Measurements from ENCODE around the gene STYXL1.

The STYXL1 gene

DNA sequence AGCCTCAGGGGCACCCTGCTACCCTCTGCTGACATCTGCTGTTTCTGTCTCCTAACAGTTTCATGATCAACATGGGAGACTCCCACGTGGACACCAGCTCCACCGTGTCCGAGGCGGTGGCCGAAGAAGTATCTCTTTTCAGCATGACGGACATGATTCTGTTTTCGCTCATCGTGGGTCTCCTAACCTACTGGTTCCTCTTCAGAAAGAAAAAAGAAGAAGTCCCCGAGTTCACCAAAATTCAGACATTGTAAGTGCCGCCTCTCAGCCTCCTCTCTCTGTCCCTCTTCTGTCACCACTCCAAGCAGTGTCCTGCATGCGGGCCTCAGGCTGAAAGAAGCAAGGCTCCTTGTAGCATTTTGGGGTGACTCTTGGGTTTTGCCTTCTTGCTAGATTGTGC, 93.9 kb downstream of the STYXL1 start:
- TF ChIP-seq POLR2A (IDR thresholded peaks at IDR 0.05; ENCODE audit: low read depth, low read length) = no peak
- TF ChIP-seq TAF1 (IDR thresholded peaks at IDR 0.05; ENCODE audit: borderline replicate concordance, low read depth, low read length) = no peak
- TF ChIP-seq POLR2AphosphoS5 (IDR thresholded peaks at IDR 0.05; ENCODE audit: low read depth, low read length) = no peak
- FAIRE-seq = no peak
- DNase-seq (ENCODE audit: insufficient read length) = no peak

DNA sequence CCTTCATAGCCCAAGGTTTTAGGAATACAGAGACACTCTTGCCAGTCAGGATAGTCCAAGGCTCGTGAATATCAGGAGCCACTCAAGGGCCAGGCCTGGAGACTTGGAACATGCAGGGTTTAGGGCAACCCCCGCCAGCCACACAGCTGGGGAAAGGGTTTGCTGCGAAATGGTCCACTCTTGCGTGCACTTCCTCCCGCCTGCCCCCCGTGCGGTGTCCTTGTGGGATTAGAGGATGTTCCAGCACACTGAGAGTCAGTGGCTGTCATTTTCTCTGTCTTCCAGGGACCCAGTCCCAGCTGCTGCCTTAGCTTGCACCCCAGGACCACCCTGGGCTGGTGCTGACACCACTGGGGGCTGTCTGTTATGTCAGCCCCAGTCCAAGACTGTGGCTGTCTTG, 94.4 kb downstream of the STYXL1 start:
- TF ChIP-seq TAF1 (IDR thresholded peaks at IDR 0.05; ENCODE audit: borderline replicate concordance, low read depth, low read length) (no peak), POLR2AphosphoS5 (IDR thresholded peaks at IDR 0.05; ENCODE audit: low read depth, low read length) (no peak), POLR2A (IDR thresholded peaks at IDR 0.05; ENCODE audit: low read depth, low read length) (no peak)
- FAIRE-seq (no peak), DNase-seq (ENCODE audit: insufficient read length) (no peak)

DNA sequence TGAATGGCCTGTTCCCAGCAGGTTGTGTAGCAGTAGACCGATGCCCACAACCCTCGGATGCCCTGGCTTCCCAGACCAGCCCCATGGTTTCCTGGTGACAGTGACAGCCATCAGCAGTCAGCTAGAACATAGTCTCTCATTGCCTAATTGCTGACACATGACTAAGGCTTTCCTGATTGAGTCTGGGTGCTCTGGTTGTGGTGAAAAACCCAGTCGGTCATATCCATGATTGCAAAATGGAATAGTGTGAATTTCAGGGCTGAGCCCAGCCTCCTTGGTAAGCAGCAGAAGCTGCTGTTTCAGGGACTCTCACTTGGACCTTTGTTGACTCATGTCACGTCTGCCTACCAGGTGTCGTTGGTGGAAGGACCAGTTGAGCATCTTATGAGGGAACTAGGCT, 96.3 kb downstream of the STYXL1 start:
- FAIRE-seq (no peak), DNase-seq (ENCODE audit: insufficient read length) (no peak)
- TF ChIP-seq POLR2AphosphoS5 (IDR thresholded peaks at IDR 0.05; ENCODE audit: low read depth, low read length) = no peak
- TF ChIP-seq POLR2A (IDR thresholded peaks at IDR 0.05; ENCODE audit: low read depth, low read length) = no peak
- TF ChIP-seq TAF1 (IDR thresholded peaks at IDR 0.05; ENCODE audit: borderline replicate concordance, low read depth, low read length) = no peak

DNA sequence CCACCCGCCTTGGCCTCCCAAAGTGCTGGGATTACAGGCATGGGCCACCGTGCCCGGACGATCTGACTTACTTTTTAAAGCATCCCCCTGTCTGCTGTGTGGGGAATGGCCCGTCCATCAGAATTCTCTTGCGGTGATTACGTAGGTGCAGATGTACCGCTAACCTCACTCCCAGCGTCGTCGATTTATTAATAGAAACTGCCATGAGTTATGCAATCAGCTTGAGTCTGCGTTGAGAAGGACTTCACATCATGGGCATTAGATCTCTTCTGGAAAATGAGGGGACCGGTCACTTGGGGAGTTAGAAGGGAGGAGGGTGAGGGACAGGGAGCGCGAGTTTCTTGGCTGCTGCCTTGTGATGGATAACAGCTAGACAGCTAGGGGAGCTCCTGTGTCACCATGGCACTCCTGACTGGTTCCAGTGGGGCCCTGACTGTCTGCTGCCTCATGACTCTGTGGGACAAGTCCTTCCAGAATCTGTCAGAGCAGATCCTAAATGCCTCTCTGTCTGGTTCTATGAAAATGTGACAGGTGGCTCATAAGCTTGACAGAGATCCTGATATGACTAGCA, 97.6 kb downstream of the STYXL1 start:
- no peak for TF ChIP-seq POLR2AphosphoS5 (IDR thresholded peaks at IDR 0.05; ENCODE audit: low read depth, low read length)
- no peak for TF ChIP-seq TAF1 (IDR thresholded peaks at IDR 0.05; ENCODE audit: borderline replicate concordance, low read depth, low read length)
- no peak for TF ChIP-seq POLR2A (IDR thresholded peaks at IDR 0.05; ENCODE audit: low read depth, low read length)
- no peak for DNase-seq (ENCODE audit: insufficient read length)
- FAIRE-seq = no peak

DNA sequence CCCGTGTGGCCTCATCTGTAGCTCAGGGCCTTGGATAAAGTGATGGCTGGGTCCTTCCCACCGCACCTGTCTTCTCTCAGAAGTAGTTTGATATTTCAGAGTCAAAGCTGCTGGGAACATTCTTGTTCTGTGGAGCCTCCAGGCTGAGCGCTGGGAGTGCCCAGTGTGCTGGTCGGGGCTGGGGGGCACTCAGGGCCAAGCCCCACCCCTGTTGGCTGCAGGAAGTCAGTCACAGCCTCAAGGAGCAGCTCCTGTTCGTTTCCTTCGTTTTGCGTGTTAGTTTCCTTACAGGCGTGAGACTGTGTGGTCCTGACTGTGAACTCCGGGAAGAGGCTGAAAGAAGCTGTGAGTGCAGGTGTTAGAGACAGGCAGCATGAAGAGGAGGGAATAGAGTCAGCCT, 99.6 kb downstream of the STYXL1 start:
- DNase-seq (ENCODE audit: insufficient read length) (no peak), FAIRE-seq (no peak)
- TF ChIP-seq POLR2A (IDR thresholded peaks at IDR 0.05; ENCODE audit: low read depth, low read length) (no peak), TAF1 (IDR thresholded peaks at IDR 0.05; ENCODE audit: borderline replicate concordance, low read depth, low read length) (no peak), POLR2AphosphoS5 (IDR thresholded peaks at IDR 0.05; ENCODE audit: low read depth, low read length) (no peak)

Data from GM12892 (cell line).